ENCODE data around the gene SCLY.

GRCh38 chr2:238046725-238047270 lies 14.0 kb upstream of the SCLY start:
- TF ChIP-seq POLR2A (IDR thresholded peaks at IDR 0.05; ENCODE audit: borderline replicate concordance, extremely low read depth, insufficient read depth, insufficient read length) (no peak), CTCF (IDR thresholded peaks at IDR 0.05 in 2 of 3, conservative IDR thresholded peaks at IDR 0.05 in 1 of 3; ENCODE audit: borderline replicate concordance in 1 of 3, insufficient read depth in 1 of 3, low read depth in 2 of 3, low read length in 2 of 3) (no peak), CEBPB (IDR thresholded peaks at IDR 0.05; ENCODE audit: low read depth) (no peak), REST (IDR thresholded peaks at IDR 0.05; ENCODE audit: low read depth) (no peak), ELF1 (IDR thresholded peaks at IDR 0.05; ENCODE audit: borderline replicate concordance, low read depth) (no peak), POLR2AphosphoS5 (IDR thresholded peaks at IDR 0.05; ENCODE audit: low read depth, low read length) (no peak), EZH2 (IDR thresholded peaks at IDR 0.05) (no peak), ZNF274 (IDR thresholded peaks at IDR 0.05; ENCODE audit: low read depth, low read length) (no peak), ATF3 (IDR thresholded peaks at IDR 0.05) (no peak), SP1 (IDR thresholded peaks at IDR 0.05; ENCODE audit: low read depth) (no peak), RAD21 (IDR thresholded peaks at IDR 0.05; ENCODE audit: low read depth) (no peak), SRF (IDR thresholded peaks at IDR 0.05; ENCODE audit: low read depth) (no peak)
